Fibroblast of villous mesenchyme (primary cell): ENCODE results near the gene GDPD5. TPM values are rescaled to one million over a fixed set of nuclear protein-coding genes. Genes with fewer than 3 reads are reported as not detected.
A peak's percentile ranks its signal among the peaks of the same experiment; 100 is the strongest.

Source experiments
- DNase-seq: peaks from one replicate; pipeline ENCODE4 v3.0.0-alpha.2; 2010; ENCODE audit warnings: low read depth
- H3K4me3 ChIP-seq: 2 replicates; pipeline ENCODE4 v1.5.1; 2011; ENCODE audit warnings: low read depth, mild to moderate bottlenecking, low read length
- CTCF ChIP-seq: IDR thresholded peaks from 2 replicates; pipeline ENCODE4 v1.5.1; 2012; ENCODE audit warnings: low read depth, mild to moderate bottlenecking, low read length; ENCODE audit not compliant: insufficient read depth
- total RNA-seq: library from RNA; depleted of rRNA; stranded (reverse); fragments of >200 nt; gene quantifications from 2 replicates; pipeline ENCODE4 v1.2.3, GENCODE V29; 2012

GDPD5 gene
- total RNA-seq, 1 donor, result 9.5 TPM

GRCh38 chr11:75430714-75431532 lies 94.8 kb downstream of the GDPD5 start:
- peak overlapping the region; percentile 48 for H3K4me3 ChIP-seq
- TF ChIP-seq CTCF, result no peak
- no peak for DNase-seq

- no peak for TF ChIP-seq CTCF
- H3K4me3 ChIP-seq, result peak overlapping the region; percentile 48
- DNase-seq, result peak; percentile 75
Measured at GRCh38 chr11:75429902-75430713, 95.6 kb downstream of the GDPD5 start.

- TF ChIP-seq CTCF, result no peak
- no peak for DNase-seq
- no peak overlapping the region for H3K4me3 ChIP-seq
Measured at GRCh38 chr11:75429641-75429901, 96.2 kb downstream of the GDPD5 start.

GRCh38 chr11:75428989-75429640 lies 96.6 kb downstream of the GDPD5 start:
- DNase-seq, result no peak
- H3K4me3 ChIP-seq, result no peak overlapping the region
- TF ChIP-seq CTCF, result no peak

GRCh38 chr11:75428281-75428724 lies 97.4 kb downstream of the GDPD5 start:
- H3K4me3 ChIP-seq, result peak overlapping the region; percentile 55
- peak; percentile 92 for DNase-seq
- TF ChIP-seq CTCF, result no peak

- DNase-seq, result no peak
- TF ChIP-seq CTCF, result no peak
- no peak overlapping the region for H3K4me3 ChIP-seq
Measured at GRCh38 chr11:75427181-75427580, 98.6 kb downstream of the GDPD5 start.
